CD4-positive, alpha-beta T cell treated with Interleukin-1 beta for 1 hour (primary cell): ENCODE measurements around the gene METTL17.
"Not testable (repeated sequence)": the region's sequence is repeated elsewhere in the genome, so short reads cannot be mapped to it uniquely, and the experiment has no call there.

Experiments used
- DNase-seq, 2 donors: peaks; one replicate each; pipeline ENCODE4 v3.0.0-alpha.2; 2020 to 2022

METTL17 gene, protein sequence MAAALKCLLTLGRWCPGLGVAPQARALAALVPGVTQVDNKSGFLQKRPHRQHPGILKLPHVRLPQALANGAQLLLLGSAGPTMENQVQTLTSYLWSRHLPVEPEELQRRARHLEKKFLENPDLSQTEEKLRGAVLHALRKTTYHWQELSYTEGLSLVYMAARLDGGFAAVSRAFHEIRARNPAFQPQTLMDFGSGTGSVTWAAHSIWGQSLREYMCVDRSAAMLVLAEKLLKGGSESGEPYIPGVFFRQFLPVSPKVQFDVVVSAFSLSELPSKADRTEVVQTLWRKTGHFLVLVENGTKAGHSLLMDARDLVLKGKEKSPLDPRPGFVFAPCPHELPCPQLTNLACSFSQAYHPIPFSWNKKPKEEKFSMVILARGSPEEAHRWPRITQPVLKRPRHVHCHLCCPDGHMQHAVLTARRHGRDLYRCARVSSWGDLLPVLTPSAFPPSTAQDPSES

DNA sequence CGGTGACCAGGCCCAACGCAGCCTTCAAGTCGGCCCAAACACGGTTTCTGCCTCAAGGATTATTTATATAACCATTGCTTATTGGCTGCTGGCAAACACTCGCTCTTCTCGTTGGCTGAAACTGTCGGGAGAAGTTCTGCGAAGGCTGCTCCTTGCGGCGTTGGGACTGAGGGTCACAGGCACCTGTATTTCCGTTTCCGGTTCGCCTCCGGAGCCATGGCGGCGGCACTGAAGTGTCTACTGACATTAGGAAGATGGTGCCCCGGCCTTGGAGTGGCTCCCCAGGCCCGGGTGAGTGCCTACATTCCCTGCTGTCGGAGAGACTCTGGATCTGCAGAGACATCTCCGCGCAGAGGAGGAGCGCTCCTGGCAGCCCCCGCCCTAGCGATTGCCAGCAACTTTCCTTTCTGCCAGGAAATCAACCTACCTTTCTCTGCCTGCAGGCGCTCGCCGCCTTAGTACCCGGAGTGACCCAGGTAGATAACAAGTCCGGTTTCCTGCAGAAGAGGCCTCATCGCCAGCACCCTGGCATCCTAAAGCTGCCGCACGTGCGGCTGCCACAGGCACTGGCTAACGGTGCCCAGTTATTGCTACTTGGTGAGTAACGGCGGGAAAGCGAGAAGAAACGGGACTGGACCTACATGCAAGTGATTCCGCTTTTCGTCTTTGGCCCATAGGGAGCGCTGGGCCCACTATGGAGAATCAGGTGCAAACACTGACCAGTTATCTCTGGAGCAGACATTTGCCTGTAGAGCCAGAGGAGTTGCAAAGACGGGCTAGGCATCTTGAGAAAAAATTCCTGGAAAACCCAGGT is at the start of gene METTL17:
Gene METTL17, plus strand, starts transcription at position 194 of the 814 bp plus-strand sequence. Its CDS starts 23 bp downstream, at position 217.
- DNase-seq, result peak; percentile 88 to 89

DNA sequence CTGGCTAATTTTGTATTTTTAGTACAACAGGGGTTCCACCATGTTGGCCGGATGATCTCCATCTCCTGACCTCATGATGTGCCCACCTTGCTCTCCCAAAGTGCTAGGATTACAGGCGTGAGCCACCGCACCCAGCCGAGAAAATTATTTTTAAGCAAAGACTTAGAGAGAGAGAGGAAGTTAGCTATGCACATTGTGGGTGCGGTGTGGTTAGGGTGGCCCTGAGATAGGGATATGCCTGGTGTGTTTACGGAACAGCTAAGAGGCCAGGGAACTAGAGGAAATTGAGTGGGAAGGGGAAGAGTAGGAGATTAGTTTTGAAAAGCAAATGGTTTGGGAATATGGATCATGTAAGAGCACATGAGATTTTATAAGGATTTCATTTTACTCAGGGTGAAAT is 44.6 kb upstream of the METTL17 start:
- peak in 1 of 2 donors; percentile 29 for DNase-seq

DNA sequence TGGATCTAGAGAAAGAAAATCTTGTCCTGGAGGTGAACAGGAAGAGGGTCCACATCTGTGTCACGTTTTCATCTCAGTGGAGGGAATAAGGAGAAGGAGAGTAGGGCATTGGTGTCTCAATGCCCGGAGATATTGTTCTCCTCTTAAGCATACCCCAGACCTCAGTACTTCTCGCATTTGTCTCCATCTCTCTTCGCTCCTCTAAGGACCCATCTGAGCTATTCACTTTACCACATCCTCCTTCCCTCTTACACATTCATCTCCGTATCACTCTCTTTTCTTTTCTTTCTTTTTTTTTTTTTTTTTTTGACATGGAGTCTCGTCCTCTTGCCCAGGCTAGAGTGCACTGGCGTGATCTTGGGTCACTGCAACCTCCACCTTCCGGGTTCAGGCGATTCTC is 43.1 kb upstream of the METTL17 start:
- not testable (repeated sequence) for DNase-seq

DNA sequence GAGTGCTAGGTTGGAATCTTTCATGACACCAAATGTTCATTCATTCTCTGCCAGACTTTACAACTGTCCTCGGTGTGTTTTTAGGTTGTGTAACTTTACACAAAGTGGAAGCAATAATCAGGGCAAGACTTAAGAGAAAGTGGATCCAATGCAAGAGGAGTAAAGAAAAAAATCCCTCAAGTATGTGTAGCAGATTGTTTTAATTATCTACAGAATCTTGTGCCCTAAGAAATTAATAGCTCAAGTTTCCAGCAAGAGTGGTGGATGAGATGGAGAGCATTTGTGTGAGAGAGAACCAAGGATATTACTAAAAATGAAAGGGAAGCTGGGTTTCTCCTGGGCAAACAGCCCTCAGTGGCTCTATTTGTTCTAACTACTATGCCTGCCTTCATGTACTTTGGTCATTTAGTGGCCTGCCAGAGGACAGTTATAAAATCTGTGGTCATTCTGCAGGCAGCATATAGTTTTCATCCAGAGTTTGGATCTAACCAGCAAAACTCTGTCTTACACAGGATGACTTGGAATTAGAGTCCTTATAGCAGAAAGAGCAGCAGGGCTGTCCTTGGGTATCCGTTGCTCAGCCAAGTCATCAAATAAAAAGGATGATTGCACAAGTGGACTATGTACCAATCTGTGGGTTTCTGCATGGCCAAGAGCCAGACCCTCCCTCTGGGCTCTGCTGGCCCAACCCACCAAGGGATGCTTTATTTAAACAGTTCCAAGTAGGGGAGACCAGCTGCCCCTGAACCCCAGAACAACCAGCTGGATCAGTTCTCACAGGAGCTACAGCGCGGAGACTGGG is 34.8 kb upstream of the METTL17 start, which contains the start of gene RNASE2:
Gene RNASE2, plus strand, starts transcription at position 752 of the 802 bp plus-strand sequence. CDS start 285 bp downstream, outside the sequence.
- DNase-seq, result not testable (repeated sequence)

DNA sequence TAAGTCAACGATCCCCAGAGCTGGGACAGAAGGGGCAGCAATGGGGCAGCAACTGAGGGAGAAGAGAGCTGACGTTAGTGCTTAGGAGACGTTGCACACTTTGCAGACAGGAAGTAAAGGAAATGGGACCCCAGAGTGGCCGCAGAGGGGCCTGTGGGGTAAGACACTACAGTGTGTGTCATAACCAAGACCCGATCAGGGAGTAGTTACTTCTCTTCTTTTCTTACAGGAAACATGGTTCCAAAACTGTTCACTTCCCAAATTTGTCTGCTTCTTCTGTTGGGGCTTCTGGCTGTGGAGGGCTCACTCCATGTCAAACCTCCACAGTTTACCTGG is 34.3 kb upstream of the METTL17 start:
- peak in 1 of 2 donors; percentile 11 for DNase-seq

DNA sequence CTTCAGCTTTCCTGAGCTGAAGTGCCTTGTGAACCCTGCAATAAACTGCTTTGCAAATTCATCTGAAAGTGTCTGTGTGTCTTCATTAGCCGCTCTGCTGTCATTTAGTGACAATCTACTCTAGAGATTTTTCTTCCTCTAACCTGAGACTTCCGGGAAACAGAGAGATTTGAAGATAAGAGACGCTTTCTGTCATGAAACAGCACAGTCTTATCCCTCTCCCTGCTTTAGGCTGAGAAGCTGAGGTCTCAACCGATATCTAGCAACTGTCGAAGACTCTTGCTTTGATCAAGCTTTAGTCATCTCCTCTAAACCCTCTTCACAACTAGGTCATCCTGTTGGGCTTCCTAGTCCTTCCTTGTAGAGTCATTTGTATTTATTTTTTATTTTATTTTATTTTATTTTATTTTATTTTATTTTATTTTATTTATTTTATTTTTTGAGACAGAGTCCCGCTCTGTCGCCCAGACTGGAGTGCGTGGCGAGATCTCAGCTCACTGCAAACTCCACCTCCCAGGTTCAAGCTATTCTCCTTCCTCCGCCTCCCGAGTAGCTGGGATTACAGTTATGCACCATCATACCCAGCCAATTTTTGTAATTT is 33.3 kb upstream of the METTL17 start:
- DNase-seq, result no peak

DNA sequence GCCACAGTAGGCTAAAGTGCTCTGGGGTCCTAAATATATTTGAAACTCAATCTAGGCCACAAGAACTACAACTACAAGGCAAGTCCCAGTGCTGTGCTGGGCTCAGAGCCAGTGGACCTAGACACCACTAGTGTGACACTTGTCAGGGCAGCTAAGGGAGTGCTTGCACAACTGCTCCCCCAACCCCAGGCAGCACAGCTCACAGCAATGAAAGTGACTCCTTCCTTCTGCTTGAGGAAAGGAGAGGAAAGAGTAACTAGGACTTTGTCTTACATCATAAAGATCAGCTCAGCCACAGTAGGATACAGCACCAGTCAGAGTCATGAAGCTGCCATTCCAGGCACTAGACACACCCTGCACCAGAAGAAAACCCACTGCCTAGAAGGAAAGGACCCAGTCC is 30.8 kb upstream of the METTL17 start:
- DNase-seq, result not testable (repeated sequence)

DNA sequence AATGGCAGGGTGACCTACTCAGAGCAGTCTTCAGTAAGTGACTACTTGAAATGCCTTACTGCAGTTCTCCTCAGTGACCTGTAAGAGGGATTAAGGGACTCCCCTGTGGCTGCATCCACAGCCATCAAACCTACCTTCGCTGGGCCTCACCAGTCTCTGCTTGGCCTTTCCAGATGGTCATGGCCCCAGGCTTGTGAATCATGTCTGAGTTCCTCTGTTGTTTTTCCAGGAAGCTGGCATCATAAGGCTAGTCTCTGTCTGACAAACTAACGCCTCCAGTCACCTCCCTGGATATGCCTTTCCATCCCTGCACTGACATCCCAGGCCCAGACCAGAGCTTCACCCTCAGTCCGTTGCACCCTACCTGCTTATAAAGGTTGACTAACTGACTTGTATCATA is 20.4 kb upstream of the METTL17 start:
- DNase-seq, result no peak

DNA sequence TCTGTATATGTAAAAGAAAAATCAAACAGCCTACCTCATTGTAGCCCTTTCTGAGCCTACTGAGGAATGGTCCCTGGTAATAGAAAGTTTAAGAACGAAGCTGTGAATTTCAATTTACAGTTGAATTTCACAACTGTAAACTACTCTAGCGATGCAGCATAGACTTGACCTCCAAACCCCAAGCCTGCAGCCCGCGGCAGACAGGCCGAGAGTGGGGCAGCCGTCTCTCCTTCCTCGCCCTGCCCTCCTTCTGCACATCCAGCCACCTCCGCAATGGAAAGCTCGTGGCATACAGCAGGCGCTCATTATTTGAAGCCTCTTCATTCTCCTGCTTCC is 19.2 kb upstream of the METTL17 start:
- DNase-seq, result no peak

DNA sequence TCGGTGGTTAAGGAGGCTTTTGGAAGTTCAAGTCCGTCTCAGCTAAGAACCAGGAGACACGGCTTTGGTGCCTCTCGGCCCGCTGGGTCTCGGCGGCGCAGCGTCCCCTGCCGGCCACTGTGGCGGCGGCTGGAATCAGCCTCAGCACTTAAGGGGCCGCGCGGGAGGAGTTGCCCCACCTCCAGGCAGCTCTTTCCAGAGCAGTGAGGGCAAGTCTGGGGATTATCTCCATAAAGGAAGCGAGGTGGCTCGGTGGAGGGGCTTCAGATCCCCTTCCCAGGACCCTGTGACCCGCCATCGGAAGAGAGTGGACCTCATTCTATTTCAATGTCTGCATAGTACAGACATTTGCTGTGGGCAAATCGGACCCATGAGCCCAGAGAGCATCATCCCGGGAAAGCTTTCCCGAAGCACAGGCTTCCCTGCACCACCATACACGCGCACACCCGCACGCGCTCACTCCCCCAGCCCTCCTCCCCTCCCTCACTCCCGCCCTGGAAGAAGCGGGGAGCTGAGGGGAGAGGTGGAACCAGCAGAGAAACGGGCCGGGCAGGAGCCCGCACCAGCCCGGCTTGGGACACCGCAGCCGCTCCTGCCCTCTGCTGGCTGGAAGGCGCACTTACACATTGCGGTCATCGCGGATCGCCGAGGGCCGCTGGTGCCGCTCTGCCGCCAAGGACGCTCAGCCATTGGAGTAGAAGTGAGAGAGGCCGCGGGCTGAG is 18.6 kb upstream of the METTL17 start:
- DNase-seq, result peak; percentile 80 to 82

DNA sequence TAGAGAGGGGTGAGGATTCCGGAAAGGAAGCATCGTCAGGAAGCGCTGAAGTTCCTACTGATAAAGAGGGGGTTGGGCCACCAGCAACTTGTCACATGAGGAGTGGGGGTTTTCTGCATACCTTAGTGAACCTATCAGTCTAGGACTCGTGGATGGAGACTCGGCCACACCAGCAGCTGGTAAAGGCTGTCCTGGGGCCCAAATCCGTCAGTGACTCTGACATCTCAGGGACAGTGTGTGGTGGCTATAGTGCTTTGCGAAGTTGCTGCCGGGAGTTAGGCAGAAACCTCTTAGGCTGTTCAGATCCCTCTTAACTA is 18.1 kb upstream of the METTL17 start:
- no peak for DNase-seq

DNA sequence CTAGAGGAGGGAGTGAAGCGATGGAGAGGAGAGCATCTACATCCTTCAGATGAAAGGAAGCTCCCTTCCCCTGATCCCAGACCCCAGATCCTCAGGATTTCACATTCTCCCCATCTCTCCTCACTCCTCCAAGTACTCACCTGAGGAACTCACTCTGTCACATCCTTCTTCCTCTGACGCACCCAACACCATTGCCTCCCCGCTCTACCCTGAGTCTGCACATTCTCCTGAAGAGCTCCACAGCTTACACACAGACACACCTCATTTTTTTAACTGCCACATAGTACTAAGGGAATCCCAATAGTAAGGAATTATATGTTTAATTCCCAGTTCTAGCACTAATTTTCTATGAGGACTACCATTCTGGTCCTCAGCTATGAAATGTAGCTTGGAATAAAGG is 16.3 kb upstream of the METTL17 start:
- no peak for DNase-seq

DNA sequence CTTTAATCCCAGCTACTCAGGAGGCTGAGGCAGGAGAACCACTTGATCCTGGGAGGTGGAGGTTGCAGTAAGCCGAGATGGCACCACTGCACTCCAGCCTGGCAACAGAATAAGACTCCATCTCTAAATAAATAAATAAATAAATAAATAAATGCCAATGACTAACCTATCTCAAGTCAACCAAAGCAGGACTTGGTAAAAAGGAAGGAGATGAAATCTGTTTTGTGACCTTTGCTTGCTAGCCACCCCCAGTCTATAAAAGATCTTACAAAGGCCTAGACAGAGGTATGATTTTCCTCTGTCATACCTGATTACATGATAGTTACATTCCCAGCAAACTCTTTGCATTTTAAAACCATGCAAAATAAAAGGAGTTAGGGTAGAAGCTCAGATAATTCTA is 13.5 kb upstream of the METTL17 start:
- no peak for DNase-seq

DNA sequence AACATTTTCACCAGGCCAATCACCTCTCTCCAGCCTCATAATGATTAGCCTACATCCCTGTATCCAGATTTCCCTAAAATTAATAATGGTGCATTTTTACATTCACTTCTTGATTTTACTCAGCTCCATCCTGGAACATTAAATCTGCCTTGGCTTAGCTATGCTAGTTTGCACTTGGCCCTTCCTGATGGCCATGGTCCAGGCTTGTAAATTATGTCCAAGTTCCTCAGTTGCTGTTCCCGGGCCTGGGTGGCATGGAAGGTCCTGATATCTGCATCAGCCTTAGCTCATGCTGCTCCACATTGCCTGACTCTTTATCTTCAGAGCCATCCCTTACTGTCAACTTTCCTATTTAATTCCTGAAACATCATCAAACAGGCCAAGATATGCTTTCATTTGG is 11.1 kb upstream of the METTL17 start:
- no peak for DNase-seq

DNA sequence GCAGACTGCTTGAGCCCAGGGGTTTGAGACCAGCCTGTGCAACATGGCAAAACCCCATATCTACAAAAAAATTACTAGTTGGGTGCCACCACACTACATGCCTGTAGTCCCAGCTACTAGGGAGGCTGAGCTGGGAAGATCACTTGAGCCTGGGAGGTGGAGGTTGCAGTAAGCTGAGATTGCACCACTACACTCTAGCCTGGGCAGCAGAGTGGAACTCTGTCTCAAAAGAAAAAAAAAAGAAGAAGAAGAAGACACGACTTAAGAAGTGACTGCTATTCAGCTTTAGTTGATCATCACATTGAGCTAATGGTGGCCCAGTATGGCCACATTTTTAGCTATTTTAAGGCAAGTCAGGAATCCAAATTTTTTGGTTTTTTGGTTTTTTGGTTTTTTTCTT is 8.9 kb upstream of the METTL17 start:
- DNase-seq, result no peak

DNA sequence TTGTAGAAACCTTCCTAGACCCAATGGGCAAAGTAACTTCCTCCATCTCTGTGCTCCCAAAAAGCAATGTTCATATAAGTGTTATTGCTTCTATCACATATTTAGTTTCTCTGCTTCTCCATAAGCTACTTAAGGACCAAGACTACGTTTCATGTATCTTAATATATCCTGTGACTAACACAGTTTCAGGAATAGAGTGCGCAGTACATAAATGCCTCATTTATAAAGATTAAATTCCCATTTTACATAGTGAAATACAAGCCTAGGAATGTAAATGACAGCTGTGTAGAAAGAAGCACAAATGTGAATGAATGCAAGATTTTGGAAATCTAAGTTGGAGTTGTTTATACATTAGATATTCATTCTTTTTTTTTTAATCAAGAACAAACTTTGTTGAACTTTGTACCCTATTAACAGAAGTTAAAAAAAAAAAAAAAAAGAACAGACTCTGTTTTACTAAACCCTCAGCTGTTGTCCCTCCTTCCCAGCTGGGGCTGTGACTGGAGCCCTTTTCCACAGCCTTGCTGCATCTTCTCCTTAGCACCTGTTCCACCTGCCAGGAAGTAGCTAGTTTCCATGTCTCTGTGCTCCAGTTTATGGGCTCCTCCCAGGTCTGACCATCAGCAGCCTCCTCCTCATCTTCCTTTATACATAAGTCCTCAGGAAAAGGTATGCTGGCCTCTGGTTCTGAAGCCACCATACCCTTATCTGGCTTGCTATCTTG is 7.0 kb upstream of the METTL17 start:
- no peak for DNase-seq

DNA sequence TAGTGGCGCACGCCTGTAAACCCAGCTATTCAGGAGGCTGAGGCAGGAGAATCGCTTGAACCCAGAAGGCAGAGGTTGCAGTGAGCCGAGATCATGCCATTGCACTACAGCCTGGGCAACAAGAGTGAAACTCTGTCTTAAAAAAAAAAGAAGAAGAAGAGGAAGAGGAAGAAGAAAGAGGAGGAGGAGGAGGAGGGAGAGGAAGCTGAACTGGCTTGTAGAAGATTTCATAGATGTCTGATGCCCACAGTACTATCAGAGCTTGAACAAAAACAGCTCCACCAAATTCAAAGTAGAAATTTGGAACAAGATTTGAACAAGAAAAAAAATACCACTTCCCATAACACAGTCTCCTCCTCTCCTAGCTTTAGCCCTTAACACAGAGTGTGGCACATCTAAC is 4.1 kb upstream of the METTL17 start:
- not testable (repeated sequence) for DNase-seq

DNA sequence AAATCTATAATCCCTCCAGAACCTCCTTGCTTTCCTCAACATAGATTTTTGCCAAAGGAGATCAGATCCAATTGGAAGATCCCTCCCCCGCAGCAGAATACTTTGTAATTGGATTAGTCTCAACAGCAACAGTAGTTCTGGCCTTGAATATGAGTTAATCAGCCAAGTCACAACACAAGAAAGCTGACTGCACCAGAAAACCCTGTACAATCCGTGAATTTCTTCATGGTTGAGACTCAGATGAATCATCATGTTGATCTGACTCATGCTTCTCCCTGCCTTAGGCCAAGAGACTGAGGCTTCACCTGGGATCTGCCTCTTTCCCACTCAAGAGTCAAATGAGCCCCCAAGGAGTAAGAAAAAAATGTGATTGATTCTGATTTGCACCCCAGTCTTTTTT is 3.0 kb upstream of the METTL17 start:
- DNase-seq, result peak in 1 of 2 donors; percentile 10

DNA sequence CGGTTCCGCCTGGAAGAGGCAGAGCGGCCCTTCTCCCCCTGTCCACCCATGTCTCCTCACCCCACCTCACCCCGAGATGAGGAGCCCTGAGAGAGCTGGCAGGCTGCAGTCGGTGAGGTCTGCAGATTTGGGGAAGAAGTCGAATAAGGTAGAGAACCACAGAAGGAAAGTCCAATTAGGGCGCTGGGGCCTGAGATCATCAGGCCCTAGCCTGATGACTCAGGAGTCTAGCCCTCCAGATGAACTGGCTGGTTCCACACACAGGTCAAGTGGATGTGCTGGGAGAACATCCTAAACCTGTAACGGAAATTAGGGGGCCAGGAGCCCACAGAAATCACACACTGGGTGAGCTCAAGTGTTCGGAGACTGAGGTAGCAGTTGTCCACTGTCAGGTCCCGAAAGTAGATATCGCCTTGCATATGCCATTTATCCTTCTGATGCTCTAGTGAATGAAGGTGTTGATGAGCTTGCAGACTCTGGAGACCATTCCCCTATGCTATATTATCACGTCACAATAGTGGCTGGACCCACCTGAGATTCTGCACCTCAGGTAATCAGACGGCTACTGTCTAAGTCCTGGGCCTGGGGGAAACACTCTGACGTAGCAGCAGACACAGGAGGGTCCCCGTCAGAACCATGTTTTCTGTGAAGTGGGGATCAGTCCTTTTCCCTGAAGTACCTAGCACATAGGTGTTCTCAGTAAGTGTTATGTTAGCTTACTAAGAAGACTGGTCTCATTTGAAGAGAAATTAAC is 886 bp upstream of the METTL17 start:
- DNase-seq, result no peak

DNA sequence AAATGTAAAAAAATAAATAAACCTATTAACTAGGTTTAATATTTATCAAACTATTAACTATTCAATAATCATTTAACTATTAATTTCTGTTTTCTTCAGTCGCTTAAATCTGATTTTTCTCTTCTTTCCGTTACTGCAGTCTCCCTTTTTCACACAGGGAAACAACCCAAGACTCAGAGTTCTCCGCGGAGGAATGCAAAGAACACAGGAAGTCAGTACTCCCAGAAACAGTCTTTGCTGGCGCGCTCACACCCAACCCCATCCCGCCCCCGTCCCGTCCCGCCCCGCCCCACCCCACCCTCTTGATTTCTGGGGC is 351 bp upstream of the METTL17 start:
- no peak for DNase-seq

DNA sequence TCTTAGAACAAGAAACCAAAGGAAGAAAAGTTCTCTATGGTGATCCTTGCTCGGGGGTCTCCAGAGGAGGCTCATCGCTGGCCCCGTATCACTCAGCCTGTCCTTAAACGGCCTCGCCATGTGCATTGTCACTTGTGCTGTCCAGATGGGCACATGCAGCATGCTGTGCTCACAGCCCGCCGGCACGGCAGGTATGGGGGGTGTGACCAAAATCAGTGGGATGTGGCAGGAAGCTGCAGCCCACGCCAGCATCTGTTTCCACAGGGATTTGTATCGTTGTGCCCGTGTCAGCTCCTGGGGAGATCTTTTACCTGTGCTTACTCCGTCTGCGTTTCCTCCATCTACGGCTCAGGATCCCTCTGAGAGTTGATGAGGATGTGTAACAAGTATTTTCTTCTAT is 6.7 kb downstream of the METTL17 start:
- DNase-seq, result no peak
